Measurements from ENCODE around the gene NARS2.
A peak's percentile ranks its signal among the peaks of the same experiment; 100 is the strongest.
"Not testable (repeated sequence)": the region's sequence is repeated elsewhere in the genome, so short reads cannot be mapped to it uniquely, and the experiment has no call there.

The NARS2 gene

GRCh38 chr11:78514922-78515502 lies 59.7 kb downstream of the NARS2 start:
- no peak for DNase-seq (ENCODE audit: low read depth in 2 of 2)
- no peak overlapping the region for H3K4me3 ChIP-seq (replicated peaks in 1 of 2; ENCODE audit: low read depth in 2 of 2, low read length in 2 of 2)
- no peak for TF ChIP-seq CTCF (IDR thresholded peaks at IDR 0.05; ENCODE audit: low read depth, low read length)

GRCh38 chr11:78513085-78513484 lies 61.6 kb downstream of the NARS2 start:
- H3K4me3 ChIP-seq (replicated peaks in 1 of 2; ENCODE audit: low read depth in 2 of 2, low read length in 2 of 2); DNase-seq (ENCODE audit: low read depth in 2 of 2): not testable (repeated sequence)

- DNase-seq (ENCODE audit: low read depth in 2 of 2): no peak
- no peak for TF ChIP-seq CTCF (IDR thresholded peaks at IDR 0.05; ENCODE audit: low read depth, low read length)
- H3K4me3 ChIP-seq (replicated peaks in 1 of 2; ENCODE audit: low read depth in 2 of 2, low read length in 2 of 2): no peak overlapping the region
These were observed 64.1 kb downstream of the NARS2 start for GRCh38 chr11:78510597-78510996.

GRCh38 chr11:78510025-78510596 lies 64.6 kb downstream of the NARS2 start:
- DNase-seq (ENCODE audit: low read depth in 2 of 2): no peak
- no peak overlapping the region for H3K4me3 ChIP-seq (replicated peaks in 1 of 2; ENCODE audit: low read depth in 2 of 2, low read length in 2 of 2)
- TF ChIP-seq CTCF (IDR thresholded peaks at IDR 0.05; ENCODE audit: low read depth, low read length): no peak

- no peak for TF ChIP-seq CTCF (IDR thresholded peaks at IDR 0.05; ENCODE audit: low read depth, low read length)
- no peak for DNase-seq (ENCODE audit: low read depth in 2 of 2)
- no peak overlapping the region for H3K4me3 ChIP-seq (replicated peaks in 1 of 2; ENCODE audit: low read depth in 2 of 2, low read length in 2 of 2)
These were observed 70.0 kb downstream of the NARS2 start for GRCh38 chr11:78504708-78505107.

GRCh38 chr11:78504181-78504580 lies 70.5 kb downstream of the NARS2 start:
- TF ChIP-seq CTCF (IDR thresholded peaks at IDR 0.05; ENCODE audit: low read depth, low read length): no peak
- DNase-seq (ENCODE audit: low read depth in 2 of 2): no peak
- no peak overlapping the region for H3K4me3 ChIP-seq (replicated peaks in 1 of 2; ENCODE audit: low read depth in 2 of 2, low read length in 2 of 2)

- no peak overlapping the region for H3K4me3 ChIP-seq (replicated peaks in 1 of 2; ENCODE audit: low read depth in 2 of 2, low read length in 2 of 2)
- DNase-seq (ENCODE audit: low read depth in 2 of 2): peak in 1 of 2 donors; percentile 5
- TF ChIP-seq CTCF (IDR thresholded peaks at IDR 0.05; ENCODE audit: low read depth, low read length): no peak
These were observed 74.7 kb downstream of the NARS2 start for GRCh38 chr11:78499971-78500370.

All from cardiac fibroblast (primary cell).